Neural cell (in vitro differentiated cells): ENCODE results near the gene ATG2B. TPM values are rescaled to one million over a fixed set of nuclear protein-coding genes. Genes with fewer than 3 reads are reported as not detected.

ENCODE experiments used
- H2AFZ ChIP-seq: fragments of 200-600, 300-800 bp; sonication (generic), shearing (Covaris generic); 2 replicates; pipeline ENCODE4 v1.6.0; 2014; ENCODE audit warnings: low read depth, mild to moderate bottlenecking, antibody characterized with exemption, low read length, moderate library complexity
- H3F3A ChIP-seq: fragments of 200-600 bp; shearing (Covaris generic); 2 replicates; pipeline ENCODE4 v1.6.1; 2016; ENCODE audit warnings: mild to moderate bottlenecking, moderate library complexity, mixed read lengths, antibody characterized with exemption, low read length; ENCODE audit not compliant: insufficient read depth, poor library complexity, severe bottlenecking
- H3K27ac ChIP-seq: fragments of 200-600, 300-800 bp; sonication (generic), shearing (Covaris generic); 2 replicates; pipeline ENCODE4 v1.5.1; 2014; ENCODE audit warnings: mild to moderate bottlenecking, low read length, moderate library complexity
- H3K27me3 ChIP-seq: fragments of 300-800, 200-600 bp; sonication (generic), shearing (Covaris generic); 2 replicates; pipeline ENCODE4 v1.6.0; 2014; ENCODE audit warnings: mild to moderate bottlenecking, low read depth, low read length, moderate library complexity; ENCODE audit not compliant: insufficient read depth
- H3K36me3 ChIP-seq: fragments of 300-800, 200-600 bp; sonication (generic), shearing (Covaris generic); 2 replicates; pipeline ENCODE4 v1.5.1; 2014; ENCODE audit warnings: mild to moderate bottlenecking, antibody characterized with exemption, low read length, moderate library complexity; ENCODE audit not compliant: insufficient read depth
- H3K4me2 ChIP-seq: fragments of 300-800, 200-600 bp; sonication (generic), shearing (Covaris generic); 2 replicates; pipeline ENCODE4 v1.6.0; 2014; ENCODE audit warnings: mild to moderate bottlenecking, low read length
- H3K4me3 ChIP-seq: fragments of 300-800, 200-600 bp; sonication (generic), shearing (Covaris generic); 2 replicates; pipeline ENCODE4 v1.5.1; 2014; ENCODE audit warnings: mild to moderate bottlenecking, low read length, moderate library complexity
- H3K79me2 ChIP-seq: fragments of 200-600 bp; shearing (Covaris generic); replicated peaks from 2 replicates; pipeline ENCODE4 v1.6.0; 2014; ENCODE audit warnings: mild to moderate bottlenecking, low read length, moderate library complexity; ENCODE audit not compliant: insufficient read depth
- H3K9ac ChIP-seq: fragments of 300-800, 200-600 bp; sonication (generic), shearing (Covaris generic); 2 replicates; pipeline ENCODE4 v1.6.1; 2016; ENCODE audit warnings: mild to moderate bottlenecking, low read length, mixed read lengths
- H3K9me2 ChIP-seq: fragments of 200-600 bp; shearing (Covaris generic); 2 replicates; pipeline ENCODE4 v1.6.1; 2016; ENCODE audit warnings: mild to moderate bottlenecking, low read length, mixed read lengths; ENCODE audit not compliant: insufficient read depth
- H3K9me3 ChIP-seq: fragments of 200-600, 300-800 bp; sonication (generic), shearing (Covaris generic); 2 replicates; pipeline ENCODE4 v1.6.1; 2016; ENCODE audit warnings: mild to moderate bottlenecking, mixed run types, low read length, moderate library complexity, mixed read lengths
- H4K20me1 ChIP-seq: fragments of 200-600 bp; shearing (Covaris generic); 2 replicates; pipeline ENCODE4 v1.6.1; 2016; ENCODE audit warnings: mild to moderate bottlenecking, mixed run types; ENCODE audit not compliant: insufficient read depth
- EP300 ChIP-seq: fragments of 450-650 bp; conservative IDR thresholded peaks from 2 replicates; pipeline ENCODE4 v1.6.1; 2014; ENCODE audit warnings: antibody characterized with exemption, mild to moderate bottlenecking, moderate library complexity; ENCODE audit not compliant: poor library complexity, severe bottlenecking
- EZH2 ChIP-seq: fragments of 200-600, 300-800 bp; shearing (Covaris generic), sonication (generic); IDR thresholded peaks from 2 replicates; pipeline ENCODE4 v1.6.1; 2014; ENCODE audit warnings: antibody characterized with exemption, low read length, borderline replicate concordance, mild to moderate bottlenecking; ENCODE audit not compliant: insufficient read depth, poor library complexity, severe bottlenecking
- MXI1 ChIP-seq: fragments of 450-650 bp; conservative IDR thresholded peaks from 2 replicates; pipeline ENCODE4 v1.6.1; 2014; ENCODE audit warnings: antibody characterized with exemption, mild to moderate bottlenecking; ENCODE audit not compliant: poor library complexity, severe bottlenecking
- POLR2AphosphoS5 ChIP-seq: IDR thresholded peaks from 2 replicates; pipeline ENCODE4 v1.6.1; 2012
- RAD21 ChIP-seq: fragments of 450-650 bp; conservative IDR thresholded peaks from 2 replicates; pipeline ENCODE4 v1.6.1; 2014; ENCODE audit warnings: antibody characterized with exemption, mild to moderate bottlenecking, moderate library complexity
- SMC3 ChIP-seq: fragments of 450-650 bp; conservative IDR thresholded peaks from 2 replicates; pipeline ENCODE4 v1.6.1; 2014; ENCODE audit warnings: antibody characterized with exemption, mild to moderate bottlenecking, moderate library complexity; ENCODE audit not compliant: poor library complexity
- TAF1 ChIP-seq: IDR thresholded peaks from 2 replicates; pipeline ENCODE4 v1.6.1; 2012; ENCODE audit warnings: low read depth
- polyA plus RNA-seq: library from polyadenylated mRNA; depleted of rRNA; stranded (reverse); fragments of >200 nt; gene quantifications from 2 replicates; pipeline ENCODE4 v1.2.3, GENCODE V29; 2014
- TF ChIP-seq, protein P1 (sequence below): fragments of 450-650 bp; IDR thresholded peaks from 2 replicates; pipeline ENCODE4 v1.5.1; 2014; ENCODE audit warnings: antibody characterized with exemption, mild to moderate bottlenecking, moderate library complexity; ENCODE audit not compliant: poor library complexity, severe bottlenecking
- TF ChIP-seq, protein P2 (sequence below): IDR thresholded peaks from 2 replicates; pipeline ENCODE4 v1.6.1; 2012; ENCODE audit warnings: borderline replicate concordance

ATG2B gene
- polyA plus RNA-seq, 1 donor from 2014 or later = 16.2 TPM

DNA sequence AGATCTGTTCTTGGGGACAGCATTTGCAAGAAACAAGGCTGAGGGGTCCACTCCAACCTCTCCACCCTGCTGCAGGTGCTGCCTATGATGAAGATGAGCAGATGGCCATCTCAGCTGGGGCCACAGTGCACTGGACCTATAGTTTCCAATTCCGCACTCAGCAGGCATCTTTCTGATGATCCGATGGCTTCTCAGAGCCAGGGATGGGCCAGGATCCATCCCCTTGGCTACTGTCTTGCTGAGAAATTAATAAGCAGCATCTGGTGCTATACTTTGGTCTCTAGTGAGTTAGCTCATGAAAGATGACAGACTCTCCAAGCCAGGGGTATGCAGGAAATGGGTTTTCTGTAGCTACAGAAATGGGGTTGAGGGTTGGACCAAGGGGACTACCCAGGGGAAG is 125.5 kb downstream of the ATG2B start:
- Histone ChIP-seq H3F3A (no peaks in the 10 kb centered on the region), H2AFZ (no peak overlapping the region), H3K27me3 (no peaks in the 10 kb centered on the region), H3K27ac (no peak overlapping the region), H3K9me3 (no peaks in the 10 kb centered on the region), H3K4me3 (no peak overlapping the region), H3K79me2 (no peaks in the 10 kb centered on the region), H4K20me1 (no peaks in the 10 kb centered on the region), H3K9ac (no peak overlapping the region), H3K9me2 (no peaks in the 10 kb centered on the region), H3K36me3 (no peaks in the 10 kb centered on the region), H3K4me2 (no peak overlapping the region)
- TF ChIP-seq, protein P1, sequence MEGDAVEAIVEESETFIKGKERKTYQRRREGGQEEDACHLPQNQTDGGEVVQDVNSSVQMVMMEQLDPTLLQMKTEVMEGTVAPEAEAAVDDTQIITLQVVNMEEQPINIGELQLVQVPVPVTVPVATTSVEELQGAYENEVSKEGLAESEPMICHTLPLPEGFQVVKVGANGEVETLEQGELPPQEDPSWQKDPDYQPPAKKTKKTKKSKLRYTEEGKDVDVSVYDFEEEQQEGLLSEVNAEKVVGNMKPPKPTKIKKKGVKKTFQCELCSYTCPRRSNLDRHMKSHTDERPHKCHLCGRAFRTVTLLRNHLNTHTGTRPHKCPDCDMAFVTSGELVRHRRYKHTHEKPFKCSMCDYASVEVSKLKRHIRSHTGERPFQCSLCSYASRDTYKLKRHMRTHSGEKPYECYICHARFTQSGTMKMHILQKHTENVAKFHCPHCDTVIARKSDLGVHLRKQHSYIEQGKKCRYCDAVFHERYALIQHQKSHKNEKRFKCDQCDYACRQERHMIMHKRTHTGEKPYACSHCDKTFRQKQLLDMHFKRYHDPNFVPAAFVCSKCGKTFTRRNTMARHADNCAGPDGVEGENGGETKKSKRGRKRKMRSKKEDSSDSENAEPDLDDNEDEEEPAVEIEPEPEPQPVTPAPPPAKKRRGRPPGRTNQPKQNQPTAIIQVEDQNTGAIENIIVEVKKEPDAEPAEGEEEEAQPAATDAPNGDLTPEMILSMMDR = no peak
- TF ChIP-seq POLR2AphosphoS5 (no peak), RAD21 (no peak), TAF1 (no peak), EP300 (no peak), MXI1 (no peak), EZH2 (no peak), SMC3 (no peak)
- TF ChIP-seq, protein P2, sequence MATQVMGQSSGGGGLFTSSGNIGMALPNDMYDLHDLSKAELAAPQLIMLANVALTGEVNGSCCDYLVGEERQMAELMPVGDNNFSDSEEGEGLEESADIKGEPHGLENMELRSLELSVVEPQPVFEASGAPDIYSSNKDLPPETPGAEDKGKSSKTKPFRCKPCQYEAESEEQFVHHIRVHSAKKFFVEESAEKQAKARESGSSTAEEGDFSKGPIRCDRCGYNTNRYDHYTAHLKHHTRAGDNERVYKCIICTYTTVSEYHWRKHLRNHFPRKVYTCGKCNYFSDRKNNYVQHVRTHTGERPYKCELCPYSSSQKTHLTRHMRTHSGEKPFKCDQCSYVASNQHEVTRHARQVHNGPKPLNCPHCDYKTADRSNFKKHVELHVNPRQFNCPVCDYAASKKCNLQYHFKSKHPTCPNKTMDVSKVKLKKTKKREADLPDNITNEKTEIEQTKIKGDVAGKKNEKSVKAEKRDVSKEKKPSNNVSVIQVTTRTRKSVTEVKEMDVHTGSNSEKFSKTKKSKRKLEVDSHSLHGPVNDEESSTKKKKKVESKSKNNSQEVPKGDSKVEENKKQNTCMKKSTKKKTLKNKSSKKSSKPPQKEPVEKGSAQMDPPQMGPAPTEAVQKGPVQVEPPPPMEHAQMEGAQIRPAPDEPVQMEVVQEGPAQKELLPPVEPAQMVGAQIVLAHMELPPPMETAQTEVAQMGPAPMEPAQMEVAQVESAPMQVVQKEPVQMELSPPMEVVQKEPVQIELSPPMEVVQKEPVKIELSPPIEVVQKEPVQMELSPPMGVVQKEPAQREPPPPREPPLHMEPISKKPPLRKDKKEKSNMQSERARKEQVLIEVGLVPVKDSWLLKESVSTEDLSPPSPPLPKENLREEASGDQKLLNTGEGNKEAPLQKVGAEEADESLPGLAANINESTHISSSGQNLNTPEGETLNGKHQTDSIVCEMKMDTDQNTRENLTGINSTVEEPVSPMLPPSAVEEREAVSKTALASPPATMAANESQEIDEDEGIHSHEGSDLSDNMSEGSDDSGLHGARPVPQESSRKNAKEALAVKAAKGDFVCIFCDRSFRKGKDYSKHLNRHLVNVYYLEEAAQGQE = no peak

DNA sequence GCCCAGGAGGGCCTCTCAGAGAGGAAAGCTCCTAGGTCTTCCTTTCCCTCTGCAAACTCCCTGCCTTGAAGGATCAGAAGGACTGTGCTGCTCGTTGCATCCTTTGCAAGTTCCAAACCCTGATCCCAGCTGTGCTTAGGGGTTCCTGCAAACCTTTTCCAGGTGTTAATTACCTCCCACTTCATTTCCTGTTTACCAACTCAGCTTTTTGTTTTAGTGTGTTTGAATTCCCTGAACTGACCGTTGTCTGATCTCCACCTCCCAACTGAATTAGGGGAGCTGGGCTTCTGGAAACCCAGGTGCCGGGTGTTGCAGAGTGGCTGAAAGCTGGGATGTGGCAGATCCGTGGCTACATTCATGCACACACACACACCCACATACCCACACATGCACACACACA is 127.7 kb downstream of the ATG2B start:
- Histone ChIP-seq H2AFZ (no peak overlapping the region), H3K27me3 (no peaks in the 10 kb centered on the region), H4K20me1 (no peaks in the 10 kb centered on the region), H3K9me3 (no peaks in the 10 kb centered on the region), H3K79me2 (no peaks in the 10 kb centered on the region), H3K9ac (no peak overlapping the region), H3K9me2 (no peaks in the 10 kb centered on the region), H3K36me3 (no peaks in the 10 kb centered on the region), H3K4me3 (no peak overlapping the region), H3K4me2 (no peak overlapping the region), H3K27ac (no peak overlapping the region), H3F3A (no peaks in the 10 kb centered on the region)
- TF ChIP-seq POLR2AphosphoS5 (no peak), EZH2 (no peak), TAF1 (no peak), EP300 (no peak), RAD21 (no peak), SMC3 (no peak), MXI1 (no peak)
- TF ChIP-seq, protein P1 = no peak
- TF ChIP-seq, protein P2 = no peak
